WTC11 (cell line): Measurements from ENCODE around the gene TMF1.

Experiments used
- CTCF ChIP-seq: fragments of 200-600 bp; IDR thresholded peaks from 2 replicates; pipeline ENCODE4 v1.8.0; 2022; ENCODE audit warnings: antibody characterized with exemption
- IRF2 ChIP-seq: sonication (generic); formaldehyde crosslinking; IDR thresholded peaks from 2 replicates; pipeline ENCODE4 v1.8.0; 2022; ENCODE audit warnings: low read depth, missing genetic modification reagents, borderline replicate concordance
- JUN ChIP-seq: sonication (generic); formaldehyde crosslinking; IDR thresholded peaks from 2 replicates; pipeline ENCODE4 v1.8.0; 2023; ENCODE audit warnings: mild to moderate bottlenecking, missing genetic modification reagents
- MYBL2 ChIP-seq: sonication (generic); formaldehyde crosslinking; IDR thresholded peaks from 2 replicates; pipeline ENCODE4 v1.8.1; 2023; ENCODE audit warnings: mild to moderate bottlenecking, moderate library complexity, missing genetic modification reagents
- TCF7 ChIP-seq: sonication (generic); formaldehyde crosslinking; IDR thresholded peaks from 2 replicates; pipeline ENCODE4 v1.8.0; 2022; ENCODE audit warnings: mild to moderate bottlenecking, low read depth, missing genetic modification reagents, moderate library complexity

DNA sequence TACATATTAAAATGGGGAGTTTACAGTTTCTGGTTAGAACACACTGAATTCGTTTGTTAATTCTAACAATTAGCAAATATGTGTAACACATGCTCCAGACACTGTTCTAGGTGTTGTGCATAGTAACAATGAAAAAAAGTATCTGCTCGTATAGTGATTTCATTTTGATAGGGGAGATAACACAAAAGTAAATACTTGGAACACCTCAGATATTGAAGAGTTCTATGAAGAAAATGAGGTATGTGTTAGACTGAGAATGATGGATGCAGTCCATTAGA, 6.8 kb upstream of the TMF1 start:
- TF ChIP-seq CTCF (no peak), JUN (CRISPR knock-in tag) (no peak), TCF7 (no peak), MYBL2 (no peak), IRF2 (CRISPR knock-in tag) (no peak)
